SIG-M5 treated with dmso at 0.1 percent for 504 hours (cell line): ENCODE data around the gene CD99.
"Not testable (repeated sequence)": the region's sequence is repeated elsewhere in the genome, so short reads cannot be mapped to it uniquely, and the experiment has no call there.

Experiments used
- DNase-seq: peaks from one replicate; lab custom pipeline; 2025; ENCODE audit not compliant: unreplicated experiment; lab: John Stamatoyannopoulos, UW

CD99 gene

GRCh38 chrX:2719774-2720447 lies 28.8 kb downstream of the CD99 start:
- DNase-seq = no peak

GRCh38 chrX:2723286-2723879 lies 32.3 kb downstream of the CD99 start:
- no peak for DNase-seq

- DNase-seq = not testable (repeated sequence)
These were observed 36.2 kb downstream of the CD99 start for GRCh38 chrX:2727264-2727663.

GRCh38 chrX:2732076-2732475 lies 41.0 kb downstream of the CD99 start:
- DNase-seq = no peak

GRCh38 chrX:2732649-2733048 lies 41.6 kb downstream of the CD99 start:
- no peak for DNase-seq

GRCh38 chrX:2733286-2733685 lies 42.2 kb downstream of the CD99 start:
- no peak for DNase-seq

- no peak for DNase-seq
These were observed 44.2 kb downstream of the CD99 start for GRCh38 chrX:2735270-2735669.

- no peak for DNase-seq
These were observed 49.6 kb downstream of the CD99 start for GRCh38 chrX:2740672-2741071.

GRCh38 chrX:2741386-2741785 lies 50.3 kb downstream of the CD99 start:
- no peak for DNase-seq

GRCh38 chrX:2746250-2746649 lies 55.2 kb downstream of the CD99 start:
- DNase-seq = not testable (repeated sequence)

- no peak for DNase-seq
These were observed 57.2 kb downstream of the CD99 start for GRCh38 chrX:2748171-2748814.

GRCh38 chrX:2748815-2749188 lies 57.7 kb downstream of the CD99 start:
- no peak for DNase-seq

- no peak for DNase-seq
These were observed 60.2 kb downstream of the CD99 start for GRCh38 chrX:2751291-2751690.

- not testable (repeated sequence) for DNase-seq
These were observed 60.8 kb downstream of the CD99 start, which contains the start of gene XG for GRCh38 chrX:2751874-2752300. Gene XG (plus strand): TSS chrX:2752040. CDS start chrX:2752275, 235 bp downstream.

GRCh38 chrX:2752441-2752840 lies 61.3 kb downstream of the CD99 start:
- DNase-seq = not testable (repeated sequence)

GRCh38 chrX:2755163-2755715 lies 64.1 kb downstream of the CD99 start:
- not testable (repeated sequence) for DNase-seq

GRCh38 chrX:2756548-2756947 lies 65.5 kb downstream of the CD99 start:
- no peak for DNase-seq

GRCh38 chrX:2761246-2761645 lies 70.2 kb downstream of the CD99 start:
- no peak for DNase-seq

- DNase-seq = not testable (repeated sequence)
These were observed 71.6 kb downstream of the CD99 start for GRCh38 chrX:2762671-2763070.

GRCh38 chrX:2764766-2765548 lies 73.9 kb downstream of the CD99 start:
- DNase-seq = not testable (repeated sequence)

- DNase-seq = no peak
These were observed 74.4 kb downstream of the CD99 start for GRCh38 chrX:2765549-2765830.
